K562 (cell line): ENCODE measurements around the gene LZTR1. TPM values are rescaled to one million over a fixed set of nuclear protein-coding genes. Genes with fewer than 3 reads are reported as not detected.

ENCODE experiments used
- BCL6 ChIP-seq: fragments of 250-450 bp; sonication (Bioruptor Pico); IDR thresholded peaks from 2 replicates; pipeline ENCODE4 v1.4.0; 2020
- BRCA1 ChIP-seq, 2 experiments: fragments of 450-650 bp in 1 of 2; sonication (generic) in 1 of 2; formaldehyde crosslinking in 1 of 2; IDR thresholded peaks; 2 replicates each; pipeline versions ENCODE4 v1.5.0 to v1.6.1; 2017 to 2020; ENCODE audit warnings: mild to moderate bottlenecking in 1 of 2, missing genetic modification reagents in 1 of 2
- CTCF ChIP-seq, 3 experiments: IDR thresholded peaks in 2 of 3; conservative IDR thresholded peaks in 1 of 3; 2 replicates each; pipeline ENCODE4 v1.5.1; 2011 to 2012; ENCODE audit warnings: low read length in 3 of 3, mild to moderate bottlenecking in 3 of 3, control low read depth in 2 of 3, improper control_type of control experiment in 1 of 3, inconsistent platforms in 1 of 3, low read depth in 1 of 3, mixed read lengths in 1 of 3, moderate library complexity in 1 of 3; ENCODE audit not compliant: insufficient read depth in 2 of 3
- ETS2 ChIP-seq: IDR thresholded peaks from 2 replicates; pipeline ENCODE4 v1.6.1; 2016; ENCODE audit warnings: borderline replicate concordance, missing genetic modification characterization, mild to moderate bottlenecking, moderate library complexity, missing compliant biosample characterization; ENCODE audit not compliant: poor library complexity, severe bottlenecking
- GTF2F1 ChIP-seq: IDR thresholded peaks from 2 replicates; pipeline ENCODE4 v1.6.1; 2011; ENCODE audit warnings: low read depth, low read length, improper control_type of control experiment
- HES1 ChIP-seq: fragments of 450-650 bp; IDR thresholded peaks from 2 replicates; pipeline ENCODE4 v1.6.1; 2016; ENCODE audit warnings: low read depth, mild to moderate bottlenecking, moderate library complexity
- LEF1 ChIP-seq: fragments of 450-650 bp; IDR thresholded peaks from 2 replicates; pipeline ENCODE4 v1.6.1; 2016; ENCODE audit warnings: mild to moderate bottlenecking
- MYC ChIP-seq, 2 experiments: fragments of 250-450 bp in 1 of 2; sonication (Bioruptor Pico) in 1 of 2; IDR thresholded peaks; 2 replicates each; pipeline versions ENCODE4 v1.5.1 to v1.6.1; 2012 to 2021; ENCODE audit warnings: low read depth in 2 of 2, borderline replicate concordance in 1 of 2, improper control_type of control experiment in 1 of 2, low read length in 1 of 2, mild to moderate bottlenecking in 1 of 2, moderate library complexity in 1 of 2
- NCOR1 ChIP-seq: fragments of 450-650 bp; IDR thresholded peaks from 2 replicates; pipeline ENCODE4 v1.6.1; 2016; ENCODE audit warnings: mild to moderate bottlenecking, moderate library complexity
- NFE2L1 ChIP-seq: fragments of 450-650 bp; IDR thresholded peaks from 2 replicates; pipeline ENCODE4 v1.6.1; 2016; ENCODE audit warnings: missing genetic modification characterization, low read depth, mild to moderate bottlenecking, missing compliant biosample characterization, moderate library complexity, borderline replicate concordance
- SMAD1 ChIP-seq: fragments of 150-350 bp; IDR thresholded peaks from 2 replicates; pipeline ENCODE4 v1.6.1; 2014; ENCODE audit warnings: low read length, low read depth; ENCODE audit not compliant: partially characterized antibody
- TAF9B ChIP-seq: fragments of 450-650 bp; IDR thresholded peaks from 2 replicates; pipeline ENCODE4 v1.6.1; 2018; ENCODE audit warnings: mild to moderate bottlenecking; ENCODE audit not compliant: partially characterized antibody
- ZFPM2 ChIP-seq: fragments of 250-450 bp; sonication (Bioruptor Pico); IDR thresholded peaks from 2 replicates; pipeline ENCODE4 v1.5.1; 2022; ENCODE audit warnings: mild to moderate bottlenecking
- ZNF124 ChIP-seq: sonication (generic); formaldehyde crosslinking; IDR thresholded peaks from 2 replicates; pipeline ENCODE4 v1.8.1; 2022; ENCODE audit warnings: missing genetic modification reagents
- ZNF609 ChIP-seq: sonication (generic); formaldehyde crosslinking; IDR thresholded peaks from 2 replicates; pipeline ENCODE4 v1.8.1; 2023; ENCODE audit warnings: missing genetic modification reagents, mild to moderate bottlenecking, borderline replicate concordance
- ZNF695 ChIP-seq: fragments of 450-650 bp; formaldehyde crosslinking; IDR thresholded peaks from 2 replicates; pipeline ENCODE4 v1.4.0; 2020; ENCODE audit warnings: mild to moderate bottlenecking, moderate library complexity
- polyA plus RNA-seq, 8 experiments: library from polyadenylated mRNA; depleted of rRNA in 4 of 8; stranded (reverse) in 5 of 8; unstranded in 3 of 8; fragments of >200 nt; fragmentation: Nextera tagmentation in 2 of 8; fragmentation: Illumina TruSeq in 1 of 8; extraction: Ambion mirVana in 2 of 8; extraction: Trizol in 1 of 8; gene quantifications; 2 replicates each; pipeline versions ENCODE4 v1.2.1 to v1.2.3, GENCODE V29; 2011 to 2014; ENCODE audit warnings: inconsistent platforms in 1 of 8, missing spikeins in 1 of 8
- total RNA-seq, 7 experiments: library from RNA; depleted of rRNA in 6 of 7; stranded (reverse); fragments of >200 nt in 6 of 7; fragmentation: Illumina TruSeq in 2 of 7; extraction: Trizol in 2 of 7; gene quantifications; 2 replicates each; pipeline versions ENCODE4 v1.2.1 to v1.2.3, GENCODE V29; 2011 to 2021; ENCODE audit warnings: low replicate concordance in 1 of 7

LZTR1 gene
- total and polyA plus RNA-seq, 9 of the 15 experiments (the other 6 are each of a cell fraction or from before 2014, with no cell fraction given): 2.2 to 135 (median 63.0) TPM

- TF ChIP-seq CTCF (IDR thresholded peaks at IDR 0.05 in 2 of 3, conservative IDR thresholded peaks at IDR 0.05 in 1 of 3; ENCODE audit: insufficient read depth in 2 of 3, low read depth in 1 of 3, low read length in 3 of 3): no peak
- no peak for TF ChIP-seq LEF1
- TF ChIP-seq ETS2 (tag): no peak
- TF ChIP-seq SMAD1: no peak
- no peak for TF ChIP-seq ZNF695 (CRISPR knock-in tag)
- no peak for TF ChIP-seq NCOR1
- TF ChIP-seq ZNF609 (CRISPR knock-in tag): no peak
- TF ChIP-seq MYC (IDR thresholded peaks at IDR 0.05; ENCODE audit: low read depth, low read length): no peak
- no peak for TF ChIP-seq MYC (CRISPR knock-in tag; IDR thresholded peaks at IDR 0.05; ENCODE audit: borderline replicate concordance, low read depth)
- TF ChIP-seq BCL6 (CRISPR knock-in tag): no peak
- TF ChIP-seq ZFPM2 (CRISPR knock-in tag): no peak; the same call in 1 of the 2 replicates
- no peak for TF ChIP-seq GTF2F1
- TF ChIP-seq NFE2L1 (tag): no peak
- no peak for TF ChIP-seq ZNF124 (CRISPR knock-in tag)
- no peak for TF ChIP-seq TAF9B
- no peak for TF ChIP-seq BRCA1 (IDR thresholded peaks at IDR 0.05)
- TF ChIP-seq BRCA1 (CRISPR knock-in tag; IDR thresholded peaks at IDR 0.05): no peak
- no peak for TF ChIP-seq HES1
Measured at GRCh38 chr22:20980938-20981722, 967 bp upstream of the LZTR1 start (continued).
